HG02678 (cell line): ENCODE measurements around the gene NPB.
A peak's percentile ranks its signal among the peaks of the same experiment; 100 is the strongest.

Experiments
- ATAC-seq: cut with Tn5 transposase; IDR thresholded peaks from one replicate; pipeline ENCODE4 v1.9.1; 2021; ENCODE audit warnings: mild to moderate bottlenecking, moderate library complexity; ENCODE audit not compliant: unreplicated experiment

The NPB gene

DNA sequence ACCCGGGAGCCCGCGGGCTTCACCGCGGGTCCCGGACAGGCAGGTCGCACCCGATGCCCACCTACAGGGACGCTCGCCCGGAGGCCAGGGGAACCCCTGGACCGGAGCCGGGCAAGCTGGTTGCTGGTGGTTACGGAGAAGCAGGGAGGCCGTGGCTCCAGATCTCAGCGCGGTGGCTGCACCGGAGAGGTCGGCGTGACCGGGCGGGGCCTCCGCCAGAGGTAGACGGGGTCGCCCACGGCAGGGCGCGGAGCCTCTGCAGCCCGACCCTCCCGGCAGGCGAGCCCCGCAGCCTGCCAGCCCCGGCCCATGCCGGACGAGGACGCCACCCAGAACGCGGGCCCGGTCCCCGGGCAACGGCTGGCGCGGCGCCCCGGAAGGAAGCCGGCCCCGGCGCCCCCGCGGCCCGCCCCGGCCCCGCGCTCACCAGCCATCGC lies 8.8 kb downstream of the NPB start:
- peak; percentile 33 for ATAC-seq

- ATAC-seq: peak; percentile 76
Observed at GRCh38 chr17:81911277-81911961, 9.4 kb downstream of the NPB start, which contains the start of gene PCYT2. PCYT2 (minus strand) TSS chr17:81911399; CDS start chr17:81911355, 44 bp downstream.

- no peak for ATAC-seq
Observed at GRCh38 chr17:81911969-81912368, 9.9 kb downstream of the NPB start.

- ATAC-seq: no peak
Observed at GRCh38 chr17:81912441-81913309, 10.6 kb downstream of the NPB start.

GRCh38 chr17:81913394-81914102 lies 11.5 kb downstream of the NPB start:
- no peak for ATAC-seq

DNA sequence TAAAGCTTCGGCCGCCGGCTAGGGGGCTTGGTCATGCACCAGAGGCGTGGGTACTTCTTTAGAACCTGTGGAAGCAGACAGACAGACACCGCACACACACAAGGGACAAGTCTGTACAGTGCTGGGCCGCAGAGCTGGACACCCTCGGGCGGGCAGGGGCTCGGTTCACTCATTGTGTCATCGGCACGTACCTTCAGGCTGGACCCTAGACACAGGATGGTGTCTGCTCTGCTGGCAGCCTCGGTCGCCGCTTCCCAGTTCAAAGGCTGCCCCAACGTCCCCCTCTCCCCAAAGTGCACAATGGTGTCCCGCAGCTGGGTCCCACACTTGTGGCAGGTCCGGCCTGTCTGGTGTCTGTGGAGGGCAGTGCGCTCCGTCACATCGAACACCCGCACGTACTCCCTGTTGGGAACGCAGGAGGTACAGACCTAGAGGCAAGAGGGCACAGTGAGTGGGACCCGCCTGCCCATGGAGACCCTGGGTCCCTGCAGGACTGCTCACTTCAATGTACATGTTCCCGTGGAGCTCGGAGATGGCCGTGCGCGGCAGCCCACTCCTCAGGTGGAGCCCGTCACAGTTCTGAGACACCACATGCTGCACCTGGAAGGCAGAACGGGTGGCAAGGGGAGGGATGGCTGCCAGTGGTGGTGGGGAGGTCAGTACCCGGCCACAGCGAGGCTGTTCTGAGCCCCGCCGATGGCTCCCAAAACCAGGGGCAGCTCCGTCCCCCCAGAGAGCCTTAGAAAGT lies 12.2 kb downstream of the NPB start:
- no peak for ATAC-seq

DNA sequence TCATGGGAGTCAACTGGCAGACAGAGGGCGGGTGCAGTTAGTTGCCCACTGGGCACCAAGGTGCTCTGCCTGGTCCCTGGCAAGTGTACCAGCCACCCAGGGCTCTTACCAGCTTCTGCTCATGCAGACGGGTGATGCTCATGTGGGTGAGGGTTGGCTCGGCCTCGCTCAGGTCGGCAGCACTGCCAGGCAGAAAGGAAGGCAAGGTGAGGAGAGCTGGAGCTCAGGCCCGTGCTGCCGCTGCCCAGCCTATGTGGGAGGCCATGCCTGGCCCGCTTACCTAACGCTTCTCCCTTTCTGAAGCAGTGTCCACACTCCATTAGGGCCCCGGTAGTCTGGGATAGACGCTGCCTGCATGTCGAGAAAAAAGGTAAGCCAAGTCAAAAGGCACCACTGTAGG lies 13.3 kb downstream of the NPB start:
- ATAC-seq: no peak

DNA sequence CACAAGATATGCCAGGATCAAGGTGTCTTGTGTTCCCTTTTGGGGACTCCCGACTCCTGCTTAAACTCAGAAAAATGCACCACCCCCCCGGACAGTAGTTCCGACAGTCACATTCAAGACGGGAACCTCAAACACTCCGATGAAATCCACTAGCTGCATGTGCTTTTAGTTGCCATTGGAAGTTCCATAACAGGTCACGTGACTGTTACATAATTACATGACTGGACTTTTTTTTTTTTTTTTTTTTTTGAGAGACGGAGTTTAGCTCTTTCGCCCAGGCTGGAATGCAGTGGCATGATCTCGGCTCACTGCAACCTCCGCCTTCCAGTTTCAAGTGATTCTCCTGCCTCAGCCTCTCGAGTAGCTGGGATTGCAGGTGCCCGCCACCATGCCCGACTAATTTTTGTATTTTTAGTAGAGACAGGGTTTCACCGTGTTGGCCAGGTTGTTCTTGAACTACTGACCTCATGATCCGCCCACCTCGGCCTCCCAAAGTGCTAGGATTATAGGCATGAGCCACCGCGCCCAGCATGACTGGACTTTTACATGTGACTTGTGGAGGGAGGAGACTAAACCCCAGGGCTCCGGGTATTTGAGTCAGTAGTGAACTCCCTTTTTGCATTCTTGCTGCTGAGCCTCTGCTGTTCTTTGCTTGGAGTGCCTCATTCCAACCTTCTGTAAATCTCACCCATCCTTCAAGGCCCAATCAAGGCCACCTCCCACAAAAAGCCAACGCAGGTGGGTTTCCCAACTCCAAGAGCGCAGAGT lies 14.4 kb downstream of the NPB start:
- no peak for ATAC-seq

DNA sequence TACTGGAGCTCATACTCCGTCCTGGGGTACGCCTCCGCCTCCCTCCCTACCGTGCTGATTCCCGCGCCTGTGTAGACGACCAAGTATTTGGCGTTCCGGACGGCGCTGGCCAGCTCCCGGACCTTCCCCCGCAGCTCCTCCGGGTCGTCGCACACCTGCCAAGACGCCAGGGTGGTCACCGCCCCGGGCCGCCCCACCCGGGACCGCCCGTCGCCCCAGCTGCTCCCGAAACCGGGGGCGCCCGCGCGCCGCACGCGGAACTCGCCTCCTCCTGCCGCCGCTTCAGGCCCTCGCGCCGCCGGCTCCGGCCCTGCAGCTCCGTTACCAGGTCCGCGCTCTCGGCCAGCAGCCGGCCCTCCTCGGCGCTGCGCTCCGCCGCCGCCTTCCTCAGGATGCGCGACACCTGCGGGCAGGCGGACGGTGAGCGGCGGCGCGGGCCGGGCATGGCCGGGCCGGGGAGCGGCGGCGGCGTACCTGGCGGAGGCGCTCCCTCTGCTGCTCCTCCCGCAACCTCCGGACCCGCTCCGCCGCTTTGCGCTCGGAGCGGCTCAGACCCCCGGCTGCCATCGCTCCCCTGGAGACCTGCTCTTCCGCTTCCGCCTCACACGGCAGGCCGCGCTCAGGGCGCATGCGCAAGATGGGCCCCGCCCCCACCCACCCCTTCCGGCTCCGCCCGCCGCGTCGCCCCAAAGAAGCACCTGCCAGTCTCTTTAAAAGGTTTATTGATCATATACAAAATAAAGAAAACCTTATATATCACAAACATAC lies 15.7 kb downstream of the NPB start, which contains the start of gene SIRT7:
Gene SIRT7 (minus strand): TSS at position 612 of the 768 bp plus-strand sequence. CDS start 45 bp downstream, at position 567.
- ATAC-seq: peak; percentile 69

DNA sequence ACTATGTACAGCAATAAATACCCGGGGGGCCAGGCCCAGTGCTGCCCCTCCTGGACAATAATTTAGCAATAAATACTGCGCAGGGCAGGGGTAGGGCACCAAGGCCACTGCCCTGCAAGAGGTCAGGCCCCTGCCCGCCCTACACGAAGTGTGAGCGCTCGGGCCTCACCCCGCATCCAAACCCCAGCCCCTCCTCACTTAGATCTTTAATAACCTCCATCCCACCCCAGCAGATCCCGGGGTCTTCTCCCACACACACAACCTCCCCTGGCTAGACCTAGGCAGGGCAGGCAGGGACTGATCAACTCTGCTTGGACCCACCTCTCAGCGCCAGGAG lies 16.3 kb downstream of the NPB start:
- peak; percentile 11 for ATAC-seq

GRCh38 chr17:81918832-81919545 lies 17.0 kb downstream of the NPB start:
- no peak for ATAC-seq

GRCh38 chr17:81920612-81921536 lies 18.8 kb downstream of the NPB start:
- ATAC-seq: no peak

- ATAC-seq: no peak
Observed at GRCh38 chr17:81921537-81921862, 19.5 kb downstream of the NPB start.

GRCh38 chr17:81921996-81922565 lies 20.0 kb downstream of the NPB start:
- no peak for ATAC-seq

- no peak for ATAC-seq
Observed at GRCh38 chr17:81922566-81923301, 20.7 kb downstream of the NPB start.
